Parathyroid adenoma (tissue), 2 donors: Measurements from ENCODE around the gene PEX6.
A peak's percentile ranks its signal among the peaks of the same experiment; 100 is the strongest.

Experiments used
- H2AFZ ChIP-seq: fragments of 300-600 bp; sonication (generic); one replicate; pipeline ENCODE4 v1.7.0; 2017; ENCODE audit warnings: antibody characterized with exemption, mild to moderate bottlenecking
- H3K27ac ChIP-seq: fragments of 300-600 bp; sonication (generic); one replicate; pipeline ENCODE4 v1.7.0; 2017
- H3K27me3 ChIP-seq: fragments of 300-600 bp; sonication (generic); one replicate; pipeline ENCODE4 v1.7.0; 2017; ENCODE audit warnings: low read length; ENCODE audit not compliant: control insufficient read depth, insufficient read depth
- H3K36me3 ChIP-seq: fragments of 300-600 bp; sonication (generic); one replicate; pipeline ENCODE4 v1.7.0; 2017; ENCODE audit warnings: low read length; ENCODE audit not compliant: control insufficient read depth, insufficient read depth
- H3K4me1 ChIP-seq: fragments of 300-600 bp; sonication (generic); one replicate; pipeline ENCODE4 v1.7.0; 2017; ENCODE audit warnings: control low read depth
- H3K4me2 ChIP-seq: fragments of 300-600 bp; sonication (generic); one replicate; pipeline ENCODE4 v1.7.0; 2017; ENCODE audit warnings: low read length
- H3K4me3 ChIP-seq: fragments of 300-600 bp; sonication (generic); one replicate; pipeline ENCODE4 v1.7.0; 2017; ENCODE audit warnings: low read depth, low read length
- H3K79me2 ChIP-seq: fragments of 300-600 bp; sonication (generic); one replicate; pipeline ENCODE4 v1.7.0; 2017; ENCODE audit warnings: control low read depth
- H3K9ac ChIP-seq: fragments of 300-600 bp; sonication (generic); one replicate; pipeline ENCODE4 v1.7.0; 2017; ENCODE audit warnings: mild to moderate bottlenecking
- H3K9me3 ChIP-seq: fragments of 300-600 bp; sonication (generic); one replicate; pipeline ENCODE4 v1.7.0; 2017; ENCODE audit warnings: low read length; ENCODE audit not compliant: control insufficient read depth
- TF ChIP-seq, protein P1 (sequence below): fragments of 300-600 bp; sonication (generic); IDR thresholded peaks from one replicate; pipeline ENCODE4 v1.7.0; 2017; ENCODE audit warnings: antibody characterized with exemption, mild to moderate bottlenecking
- donor health status: primary hyperparathyroidism.

The PEX6 gene

DNA sequence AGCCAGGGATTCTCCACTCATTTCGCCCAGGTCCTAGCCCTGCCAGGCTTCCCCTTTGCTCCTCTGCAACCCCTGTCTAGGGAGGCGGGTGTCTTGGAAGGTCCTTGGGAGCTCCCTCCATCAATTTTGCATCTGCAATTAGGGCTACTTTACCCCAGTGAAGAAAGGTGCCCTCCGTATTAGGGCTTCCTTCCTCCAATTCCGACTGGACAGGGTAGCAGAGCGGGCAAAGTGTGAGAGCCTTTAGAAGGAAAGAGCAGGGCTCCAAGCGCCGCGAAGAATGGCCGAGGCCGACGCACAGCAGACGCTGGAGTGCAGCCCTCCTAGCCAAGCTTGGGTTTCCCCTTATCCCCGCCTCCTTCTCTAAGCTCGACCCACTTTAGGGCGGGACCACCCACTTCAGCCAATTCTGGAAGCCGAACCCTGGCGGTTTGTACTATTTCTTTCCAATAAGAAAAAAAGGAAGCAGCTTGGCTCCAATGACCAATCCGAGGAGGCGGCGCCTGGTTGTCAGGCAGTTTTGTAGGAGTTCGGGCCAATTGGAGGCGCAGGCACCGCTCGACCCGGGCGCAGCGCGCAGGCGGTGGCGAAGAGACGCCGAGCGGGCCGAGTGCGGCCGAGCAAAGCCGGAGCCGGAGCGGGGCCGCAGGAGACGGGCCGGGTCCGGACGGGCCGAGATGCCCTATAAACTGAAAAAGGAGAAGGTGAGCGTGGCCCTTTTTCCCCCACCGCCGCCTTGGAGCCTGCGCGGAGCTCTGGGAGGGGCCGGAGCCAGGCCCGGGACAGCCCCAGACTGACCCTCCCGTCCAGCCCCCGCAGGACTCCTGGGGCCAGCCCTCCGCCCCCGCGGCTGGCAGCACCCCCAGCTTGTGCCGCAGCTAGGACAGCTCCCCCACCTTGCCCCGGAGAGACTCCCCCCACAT is 5.3 kb upstream of the PEX6 start, which contains the start of gene PPP2R5D:
TSS of gene PPP2R5D (plus strand) at position 570 of the 923 bp plus-strand sequence. CDS start at position 678, 108 bp downstream.
- Histone ChIP-seq H3K79me2 (peaks cover 26% of the 10 kb centered on the region), H3K27me3 (no peaks in the 10 kb centered on the region), H3K4me2 (peak within 1 kb of the TSS; percentile 91), H3K36me3 (no peaks in the 10 kb centered on the region), H3K4me3 (peak within 1 kb of the TSS; percentile 85), H3K9me3 (no peaks in the 10 kb centered on the region), H3K9ac (peak within 1 kb of the TSS; percentile 32), H3K4me1 (peaks cover 22% of the 10 kb centered on the region), H2AFZ (peak within 1 kb of the TSS; percentile 99), H3K27ac (peak within 1 kb of the TSS; percentile 86)
- TF ChIP-seq, protein P1, sequence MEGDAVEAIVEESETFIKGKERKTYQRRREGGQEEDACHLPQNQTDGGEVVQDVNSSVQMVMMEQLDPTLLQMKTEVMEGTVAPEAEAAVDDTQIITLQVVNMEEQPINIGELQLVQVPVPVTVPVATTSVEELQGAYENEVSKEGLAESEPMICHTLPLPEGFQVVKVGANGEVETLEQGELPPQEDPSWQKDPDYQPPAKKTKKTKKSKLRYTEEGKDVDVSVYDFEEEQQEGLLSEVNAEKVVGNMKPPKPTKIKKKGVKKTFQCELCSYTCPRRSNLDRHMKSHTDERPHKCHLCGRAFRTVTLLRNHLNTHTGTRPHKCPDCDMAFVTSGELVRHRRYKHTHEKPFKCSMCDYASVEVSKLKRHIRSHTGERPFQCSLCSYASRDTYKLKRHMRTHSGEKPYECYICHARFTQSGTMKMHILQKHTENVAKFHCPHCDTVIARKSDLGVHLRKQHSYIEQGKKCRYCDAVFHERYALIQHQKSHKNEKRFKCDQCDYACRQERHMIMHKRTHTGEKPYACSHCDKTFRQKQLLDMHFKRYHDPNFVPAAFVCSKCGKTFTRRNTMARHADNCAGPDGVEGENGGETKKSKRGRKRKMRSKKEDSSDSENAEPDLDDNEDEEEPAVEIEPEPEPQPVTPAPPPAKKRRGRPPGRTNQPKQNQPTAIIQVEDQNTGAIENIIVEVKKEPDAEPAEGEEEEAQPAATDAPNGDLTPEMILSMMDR: peak; percentile 7

DNA sequence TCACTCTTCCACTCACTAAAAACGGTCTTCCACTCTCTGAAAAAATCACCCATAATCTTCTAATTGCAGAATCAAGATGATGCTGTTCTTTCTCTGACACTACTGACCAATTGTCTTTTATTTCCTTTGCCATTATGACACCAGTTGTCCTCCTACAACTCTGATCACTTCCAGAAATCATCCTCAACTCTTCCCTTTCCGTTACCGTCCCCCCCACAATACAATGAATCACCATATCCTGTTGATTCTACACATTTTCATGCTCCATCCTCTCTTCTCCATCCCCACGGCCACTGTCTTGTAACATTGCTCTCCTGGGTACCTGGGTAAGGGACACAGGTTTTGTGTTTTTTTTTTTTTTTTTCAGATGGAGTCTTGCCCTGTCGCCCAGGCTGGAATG is 2.9 kb upstream of the PEX6 start:
- Histone ChIP-seq H2AFZ (no peak overlapping the region), H3K27me3 (no peaks in the 10 kb centered on the region), H3K79me2 (peaks cover 28% of the 10 kb centered on the region), H3K4me3 (no peak overlapping the region), H3K27ac (no peak overlapping the region), H3K4me2 (no peak overlapping the region), H3K9ac (no peak overlapping the region), H3K4me1 (peaks cover 27% of the 10 kb centered on the region), H3K9me3 (no peaks in the 10 kb centered on the region), H3K36me3 (no peaks in the 10 kb centered on the region)
- TF ChIP-seq, protein P1: no peak

DNA sequence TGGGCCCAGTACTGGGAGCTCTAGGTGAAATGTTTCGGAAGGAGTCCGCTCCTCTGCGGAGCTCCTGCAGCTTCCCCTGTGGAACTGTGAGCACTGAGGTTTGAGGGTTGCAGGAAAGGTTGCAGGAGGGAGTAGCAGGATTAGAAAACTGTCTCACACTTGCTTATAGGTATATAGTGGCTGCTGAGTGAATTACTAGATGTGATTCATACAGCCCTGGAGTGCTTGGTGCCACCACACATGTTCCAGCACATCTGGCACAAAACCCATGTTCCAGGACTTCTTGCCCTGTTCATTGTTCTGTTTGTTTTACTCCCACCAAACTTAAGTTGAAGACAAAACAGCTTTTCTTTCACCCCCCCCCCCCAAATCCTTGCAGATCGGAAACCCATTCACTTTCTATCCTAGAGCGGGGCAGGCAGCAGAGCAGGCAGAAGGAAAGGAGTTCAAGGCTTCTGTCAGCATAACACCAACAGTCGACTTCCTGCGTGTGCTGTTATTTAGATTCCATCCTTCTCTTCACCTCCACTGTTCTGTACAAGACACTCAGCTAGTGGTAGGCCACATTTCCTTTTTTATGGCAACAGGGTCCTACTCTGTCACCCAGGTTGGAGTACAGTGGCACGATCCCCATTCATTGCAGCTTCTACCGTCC is 669 bp upstream of the PEX6 start:
- peaks cover 12% of the 10 kb centered on the region for H3K79me2 ChIP-seq
- no peaks in the 10 kb centered on the region for H3K27me3 ChIP-seq
- H2AFZ ChIP-seq: peak overlapping the region; percentile 99
- H3K4me1 ChIP-seq: peaks cover 16% of the 10 kb centered on the region
- TF ChIP-seq, protein P1: no peak
- H3K4me3 ChIP-seq: peak overlapping the region; percentile 85
- no peaks in the 10 kb centered on the region for H3K9me3 ChIP-seq
- peak overlapping the region; percentile 92 for H3K9ac ChIP-seq
- H3K36me3 ChIP-seq: no peaks in the 10 kb centered on the region
- H3K27ac ChIP-seq: peak overlapping the region; percentile 89
- H3K4me2 ChIP-seq: peak overlapping the region; percentile 86

DNA sequence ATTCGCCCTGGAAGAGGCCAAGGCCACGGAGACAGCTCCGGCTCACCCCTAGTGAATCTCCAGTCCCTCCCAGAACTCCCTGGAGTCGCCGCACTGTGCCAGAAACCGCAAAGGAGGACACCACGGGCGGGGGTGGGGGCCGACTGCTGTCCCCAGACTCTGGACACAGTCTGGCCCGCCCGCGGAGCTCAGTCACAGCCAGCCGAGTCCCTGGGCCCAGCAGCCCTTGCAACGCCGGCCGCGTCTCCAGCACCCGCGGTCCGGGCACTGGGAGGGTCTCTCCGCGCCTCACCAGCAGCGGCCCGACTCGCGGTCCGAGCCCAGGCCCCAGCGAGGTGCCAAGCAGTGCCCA is 518 bp downstream of the PEX6 start:
- Histone ChIP-seq H3K27me3 (no peaks in the 10 kb centered on the region), H3K79me2 (peaks cover 12% of the 10 kb centered on the region), H3K9ac (peak overlapping the region; percentile 92), H3K4me1 (peaks cover 10% of the 10 kb centered on the region), H3K27ac (peak overlapping the region; percentile 89), H3K4me2 (peak overlapping the region; percentile 86), H3K36me3 (no peaks in the 10 kb centered on the region), H3K4me3 (peak overlapping the region; percentile 85), H3K9me3 (no peaks in the 10 kb centered on the region), H2AFZ (peak overlapping the region; percentile 99)
- TF ChIP-seq, protein P1: no peak
